ENCODE measurements around the gene CNOT3. TPM values are rescaled to one million over a fixed set of nuclear protein-coding genes. Genes with fewer than 3 reads are reported as not detected.
"Not testable (repeated sequence)": the region's sequence is repeated elsewhere in the genome, so short reads cannot be mapped to it uniquely, and the experiment has no call there.

CNOT3 gene
- 17.2 and 20.7 TPM in 2 replicates for total RNA-seq

- TF ChIP-seq CTCF (IDR thresholded peaks at IDR 0.05; ENCODE audit: insufficient read depth, low read length, poor library complexity, severe bottlenecking): no peak
- no peaks in the 10 kb centered on the region for H3K27me3 ChIP-seq (ENCODE audit: control insufficient read depth, insufficient read depth, low read length)
- H3K4me3 ChIP-seq (ENCODE audit: low read depth, low read length): peak within 1 kb of the TSS; percentile 92
- peaks cover 1% of the 10 kb centered on the region for H3K36me3 ChIP-seq (ENCODE audit: control insufficient read depth, insufficient read depth, low read length)
- no peak for DNase-seq (ENCODE audit: low read depth)
Measured at GRCh38 chr19:54137699-54138488, at the start of gene CNOT3. Gene CNOT3, plus strand, starts transcription at chr19:54137762. Its CDS starts 5,217 bp downstream, at chr19:54142979.

DNA sequence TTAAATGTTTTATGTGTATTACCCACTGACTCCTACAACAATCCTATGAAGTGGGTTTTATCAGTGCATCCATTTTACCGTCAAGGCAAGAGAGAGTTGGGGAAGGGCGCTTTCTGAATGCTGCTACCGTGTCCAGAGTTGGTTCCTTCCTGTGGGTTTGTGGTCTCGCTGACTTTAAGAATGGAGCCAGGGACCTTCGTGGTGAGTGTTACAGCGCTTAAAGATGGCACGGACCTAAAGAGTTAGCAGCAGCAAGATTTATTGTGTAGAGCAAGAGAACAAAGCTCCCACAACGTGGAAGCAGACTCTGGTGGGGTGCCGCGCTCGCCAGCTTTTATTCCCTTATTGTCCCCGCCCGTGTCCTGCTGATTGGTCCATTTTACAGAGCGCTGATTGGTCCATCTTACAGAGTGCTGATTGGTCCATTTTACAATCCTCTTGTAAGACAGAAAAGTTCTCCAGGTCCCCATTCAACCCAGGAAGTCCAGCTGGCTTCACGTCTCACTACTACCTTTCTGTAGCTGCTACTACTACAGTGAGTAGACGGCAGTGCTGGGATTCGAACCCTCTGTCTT, 43.0 kb upstream of the CNOT3 start:
- H3K36me3 ChIP-seq (ENCODE audit: control insufficient read depth, insufficient read depth, low read length): no peaks in the 10 kb centered on the region
- no peak for DNase-seq (ENCODE audit: low read depth)
- H3K4me3 ChIP-seq (ENCODE audit: low read depth, low read length): no peak overlapping the region
- TF ChIP-seq CTCF (IDR thresholded peaks at IDR 0.05; ENCODE audit: insufficient read depth, low read length, poor library complexity, severe bottlenecking): no peak
- H3K27me3 ChIP-seq (ENCODE audit: control insufficient read depth, insufficient read depth, low read length): peaks cover 7% of the 10 kb centered on the region

- TF ChIP-seq CTCF (IDR thresholded peaks at IDR 0.05; ENCODE audit: insufficient read depth, low read length, poor library complexity, severe bottlenecking): no peak
- H3K4me3 ChIP-seq (ENCODE audit: low read depth, low read length): peak overlapping the region; percentile 27
- no peaks in the 10 kb centered on the region for H3K36me3 ChIP-seq (ENCODE audit: control insufficient read depth, insufficient read depth, low read length)
- DNase-seq (ENCODE audit: low read depth): no peak
- peaks cover 7% of the 10 kb centered on the region for H3K27me3 ChIP-seq (ENCODE audit: control insufficient read depth, insufficient read depth, low read length)
Measured at GRCh38 chr19:54095136-54095858, 42.3 kb upstream of the CNOT3 start.

GRCh38 chr19:54095859-54096616, 41.5 kb upstream of the CNOT3 start:
- not testable (repeated sequence) for H3K27me3 ChIP-seq (ENCODE audit: control insufficient read depth, insufficient read depth, low read length); H3K36me3 ChIP-seq (ENCODE audit: control insufficient read depth, insufficient read depth, low read length); DNase-seq (ENCODE audit: low read depth)
- peak overlapping the region; percentile 27 for H3K4me3 ChIP-seq (ENCODE audit: low read depth, low read length)

DNA sequence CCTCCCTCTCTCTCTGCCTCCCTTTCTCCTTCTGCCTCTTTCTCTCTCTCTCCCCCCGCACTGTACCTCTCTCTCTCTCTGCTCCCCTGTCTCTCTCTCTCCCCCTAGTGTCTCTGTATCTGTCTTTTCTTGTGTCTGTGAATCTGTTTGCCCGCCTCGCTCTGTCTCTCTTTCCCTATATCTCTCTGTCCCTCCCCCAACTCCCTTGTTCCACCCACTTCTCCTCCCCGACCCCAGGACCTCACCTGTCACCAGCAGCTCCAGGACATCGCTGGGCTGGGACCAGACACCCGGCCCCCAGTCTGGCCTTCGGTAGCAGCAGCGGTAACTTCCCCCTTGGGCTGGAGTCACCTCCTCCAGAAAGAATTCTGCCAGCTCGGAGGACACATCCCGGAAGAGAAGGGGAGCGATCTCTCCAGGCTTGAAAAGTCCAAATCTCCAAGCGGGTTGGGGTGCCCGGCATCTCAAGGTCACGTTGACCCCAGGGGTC, 40.9 kb upstream of the CNOT3 start:
- Histone ChIP-seq H3K27me3 (ENCODE audit: control insufficient read depth, insufficient read depth, low read length) (peaks cover 7% of the 10 kb centered on the region), H3K36me3 (ENCODE audit: control insufficient read depth, insufficient read depth, low read length) (no peaks in the 10 kb centered on the region), H3K4me3 (ENCODE audit: low read depth, low read length) (peak overlapping the region; percentile 11)
- peak; percentile 31 for TF ChIP-seq CTCF (IDR thresholded peaks at IDR 0.05; ENCODE audit: insufficient read depth, low read length, poor library complexity, severe bottlenecking)
- DNase-seq (ENCODE audit: low read depth): no peak

All from kidney epithelial cell (primary cell).